ENCODE measurements around the gene CDC20.

DNA sequence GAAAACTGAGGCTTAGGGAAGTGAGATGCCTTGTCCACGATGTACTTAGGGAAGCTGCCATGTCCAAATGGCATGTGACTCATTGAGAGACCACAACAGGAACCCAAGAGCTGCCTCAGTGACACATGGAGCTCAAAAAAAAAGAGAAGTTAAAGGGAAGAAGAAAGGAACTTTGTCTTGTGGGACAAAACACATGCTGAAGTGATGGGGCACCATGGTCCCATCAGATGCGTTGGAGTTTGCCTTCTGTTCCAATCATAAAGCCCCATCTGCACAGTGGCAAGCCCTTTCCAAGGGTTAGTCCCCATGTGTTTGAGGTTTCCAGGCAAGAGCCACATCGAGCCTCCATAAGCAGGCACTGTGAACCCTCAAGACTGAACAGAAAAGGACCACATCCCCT, 22.8 kb downstream of the CDC20 start:
- TF ChIP-seq, protein P1, sequence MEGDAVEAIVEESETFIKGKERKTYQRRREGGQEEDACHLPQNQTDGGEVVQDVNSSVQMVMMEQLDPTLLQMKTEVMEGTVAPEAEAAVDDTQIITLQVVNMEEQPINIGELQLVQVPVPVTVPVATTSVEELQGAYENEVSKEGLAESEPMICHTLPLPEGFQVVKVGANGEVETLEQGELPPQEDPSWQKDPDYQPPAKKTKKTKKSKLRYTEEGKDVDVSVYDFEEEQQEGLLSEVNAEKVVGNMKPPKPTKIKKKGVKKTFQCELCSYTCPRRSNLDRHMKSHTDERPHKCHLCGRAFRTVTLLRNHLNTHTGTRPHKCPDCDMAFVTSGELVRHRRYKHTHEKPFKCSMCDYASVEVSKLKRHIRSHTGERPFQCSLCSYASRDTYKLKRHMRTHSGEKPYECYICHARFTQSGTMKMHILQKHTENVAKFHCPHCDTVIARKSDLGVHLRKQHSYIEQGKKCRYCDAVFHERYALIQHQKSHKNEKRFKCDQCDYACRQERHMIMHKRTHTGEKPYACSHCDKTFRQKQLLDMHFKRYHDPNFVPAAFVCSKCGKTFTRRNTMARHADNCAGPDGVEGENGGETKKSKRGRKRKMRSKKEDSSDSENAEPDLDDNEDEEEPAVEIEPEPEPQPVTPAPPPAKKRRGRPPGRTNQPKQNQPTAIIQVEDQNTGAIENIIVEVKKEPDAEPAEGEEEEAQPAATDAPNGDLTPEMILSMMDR (conservative IDR thresholded peaks at IDR 0.05; ENCODE audit: low read length) = no peak
- TF ChIP-seq EZH2phosphoT487 (IDR thresholded peaks at IDR 0.05; ENCODE audit: borderline replicate concordance) = no peak
